Measurements from ENCODE around the gene PRPSAP1.

DNA sequence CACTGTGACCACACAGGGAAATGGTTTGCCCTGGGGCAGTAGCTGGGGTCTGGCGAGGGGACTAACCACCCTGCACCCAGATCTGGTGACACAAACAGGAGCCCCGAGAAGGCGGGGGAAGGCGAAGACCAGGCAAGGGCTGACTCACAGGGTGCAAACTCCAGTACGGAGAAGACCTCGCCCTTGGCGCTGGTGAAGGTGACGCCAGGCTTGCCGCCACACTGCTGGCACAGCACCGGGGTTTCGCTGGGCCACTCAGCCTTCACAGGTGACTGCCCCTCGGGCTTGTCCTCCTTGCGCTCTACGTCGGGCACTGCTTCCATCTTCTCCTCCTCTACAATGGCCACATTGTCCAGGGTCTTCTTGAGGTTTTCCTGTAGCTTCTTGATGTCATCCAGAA is 42.3 kb upstream of the PRPSAP1 start:
- TF ChIP-seq, protein P1, sequence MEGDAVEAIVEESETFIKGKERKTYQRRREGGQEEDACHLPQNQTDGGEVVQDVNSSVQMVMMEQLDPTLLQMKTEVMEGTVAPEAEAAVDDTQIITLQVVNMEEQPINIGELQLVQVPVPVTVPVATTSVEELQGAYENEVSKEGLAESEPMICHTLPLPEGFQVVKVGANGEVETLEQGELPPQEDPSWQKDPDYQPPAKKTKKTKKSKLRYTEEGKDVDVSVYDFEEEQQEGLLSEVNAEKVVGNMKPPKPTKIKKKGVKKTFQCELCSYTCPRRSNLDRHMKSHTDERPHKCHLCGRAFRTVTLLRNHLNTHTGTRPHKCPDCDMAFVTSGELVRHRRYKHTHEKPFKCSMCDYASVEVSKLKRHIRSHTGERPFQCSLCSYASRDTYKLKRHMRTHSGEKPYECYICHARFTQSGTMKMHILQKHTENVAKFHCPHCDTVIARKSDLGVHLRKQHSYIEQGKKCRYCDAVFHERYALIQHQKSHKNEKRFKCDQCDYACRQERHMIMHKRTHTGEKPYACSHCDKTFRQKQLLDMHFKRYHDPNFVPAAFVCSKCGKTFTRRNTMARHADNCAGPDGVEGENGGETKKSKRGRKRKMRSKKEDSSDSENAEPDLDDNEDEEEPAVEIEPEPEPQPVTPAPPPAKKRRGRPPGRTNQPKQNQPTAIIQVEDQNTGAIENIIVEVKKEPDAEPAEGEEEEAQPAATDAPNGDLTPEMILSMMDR (conservative IDR thresholded peaks at IDR 0.05; ENCODE audit: low read depth, low read length) = no peak
- no peak for TF ChIP-seq EZH2phosphoT487 (IDR thresholded peaks at IDR 0.05; ENCODE audit: borderline replicate concordance, low read length)

Measured in PC-3 (cell line).